Measurements from ENCODE around the gene HS6ST3.
A peak's percentile ranks its signal among the peaks of the same experiment; 100 is the strongest.

DNA sequence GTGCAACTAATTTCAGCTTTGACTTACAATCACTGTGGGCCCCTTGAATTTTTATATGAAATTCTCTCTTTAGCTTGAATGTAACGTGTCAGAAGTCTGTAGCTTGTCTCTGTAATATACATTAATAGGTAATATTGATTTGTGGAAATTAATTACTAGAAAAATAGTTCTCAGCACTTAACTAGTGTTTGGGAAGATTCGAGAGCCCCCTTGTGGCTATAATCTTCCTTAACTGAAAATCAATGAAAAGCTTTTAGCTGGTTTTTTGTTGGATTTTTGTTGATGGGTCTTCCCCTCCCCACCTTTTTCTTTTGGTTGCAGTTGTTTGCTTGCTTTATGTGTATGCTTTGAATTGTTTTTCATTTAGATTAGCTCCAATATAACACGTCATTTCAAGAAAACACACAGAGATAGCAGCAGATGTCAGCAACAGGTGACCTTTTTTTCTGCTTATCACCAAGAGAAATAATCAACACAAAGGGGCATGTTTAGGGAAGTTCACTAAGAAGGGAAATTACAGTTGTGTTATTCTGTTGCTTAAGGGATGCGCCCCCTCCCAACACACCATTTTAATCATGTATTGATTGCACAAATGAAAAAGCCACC lies 727.5 kb downstream of the HS6ST3 start:
- TF ChIP-seq, protein P1, sequence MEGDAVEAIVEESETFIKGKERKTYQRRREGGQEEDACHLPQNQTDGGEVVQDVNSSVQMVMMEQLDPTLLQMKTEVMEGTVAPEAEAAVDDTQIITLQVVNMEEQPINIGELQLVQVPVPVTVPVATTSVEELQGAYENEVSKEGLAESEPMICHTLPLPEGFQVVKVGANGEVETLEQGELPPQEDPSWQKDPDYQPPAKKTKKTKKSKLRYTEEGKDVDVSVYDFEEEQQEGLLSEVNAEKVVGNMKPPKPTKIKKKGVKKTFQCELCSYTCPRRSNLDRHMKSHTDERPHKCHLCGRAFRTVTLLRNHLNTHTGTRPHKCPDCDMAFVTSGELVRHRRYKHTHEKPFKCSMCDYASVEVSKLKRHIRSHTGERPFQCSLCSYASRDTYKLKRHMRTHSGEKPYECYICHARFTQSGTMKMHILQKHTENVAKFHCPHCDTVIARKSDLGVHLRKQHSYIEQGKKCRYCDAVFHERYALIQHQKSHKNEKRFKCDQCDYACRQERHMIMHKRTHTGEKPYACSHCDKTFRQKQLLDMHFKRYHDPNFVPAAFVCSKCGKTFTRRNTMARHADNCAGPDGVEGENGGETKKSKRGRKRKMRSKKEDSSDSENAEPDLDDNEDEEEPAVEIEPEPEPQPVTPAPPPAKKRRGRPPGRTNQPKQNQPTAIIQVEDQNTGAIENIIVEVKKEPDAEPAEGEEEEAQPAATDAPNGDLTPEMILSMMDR (IDR thresholded peaks at IDR 0.05; ENCODE audit: borderline replicate concordance, extremely low read depth, low read length, poor library complexity, severe bottlenecking): peak; percentile 41
- no peak for TF ChIP-seq EZH2 (IDR thresholded peaks at IDR 0.05; ENCODE audit: borderline replicate concordance, low read depth, low read length, severe bottlenecking)

Measured in DND-41 (cell line).